Measurements from ENCODE around the gene DNAH11. TPM values are rescaled to one million over a fixed set of nuclear protein-coding genes. Genes with fewer than 3 reads are reported as not detected.

DNAH11 gene
- total and polyA plus RNA-seq, 2 of the 8 experiments (the other 6 are each of a cell fraction or from before 2014, with no cell fraction given): 1.8 to 4.9 TPM

DNA sequence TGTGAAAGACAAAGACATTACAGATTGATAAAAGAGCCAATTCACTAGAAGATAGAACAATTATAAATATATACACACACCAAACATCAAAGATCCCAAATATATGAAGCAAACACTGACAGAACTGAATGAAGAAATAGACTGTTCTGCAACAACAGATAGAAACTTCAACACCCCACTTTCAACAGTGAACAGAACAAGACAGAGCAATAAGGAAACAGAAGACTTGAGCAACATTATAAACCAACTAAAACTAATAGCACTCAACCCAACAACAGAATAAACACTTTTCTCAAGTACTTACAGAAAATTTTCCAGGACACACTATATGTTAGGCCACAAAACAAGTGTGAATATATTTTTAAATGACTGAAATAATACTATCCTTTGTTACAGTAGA is 392.0 kb downstream of the DNAH11 start (continued):
- TF ChIP-seq CHD7 (IDR thresholded peaks at IDR 0.05; ENCODE audit: insufficient replicate concordance, low read length) (no peak), MAX (IDR thresholded peaks at IDR 0.05) (no peak), SP1 (IDR thresholded peaks at IDR 0.05; ENCODE audit: low read depth, low read length) (no peak), CBX5 (IDR thresholded peaks at IDR 0.05; ENCODE audit: low read depth, low read length) (no peak), RXRA (IDR thresholded peaks at IDR 0.05; ENCODE audit: insufficient read depth, low read depth, low read length) (no peak), CHD2 (IDR thresholded peaks at IDR 0.05; ENCODE audit: low read length) (no peak), TEAD4 (IDR thresholded peaks at IDR 0.05; ENCODE audit: low read depth, low read length) (no peak)
